ENCODE measurements around the gene TRIM63. TPM values are rescaled to one million over a fixed set of nuclear protein-coding genes. Genes with fewer than 3 reads are reported as not detected.

The TRIM63 gene
- total RNA-seq, 1 experiment from 2014 or later, result not detected

DNA sequence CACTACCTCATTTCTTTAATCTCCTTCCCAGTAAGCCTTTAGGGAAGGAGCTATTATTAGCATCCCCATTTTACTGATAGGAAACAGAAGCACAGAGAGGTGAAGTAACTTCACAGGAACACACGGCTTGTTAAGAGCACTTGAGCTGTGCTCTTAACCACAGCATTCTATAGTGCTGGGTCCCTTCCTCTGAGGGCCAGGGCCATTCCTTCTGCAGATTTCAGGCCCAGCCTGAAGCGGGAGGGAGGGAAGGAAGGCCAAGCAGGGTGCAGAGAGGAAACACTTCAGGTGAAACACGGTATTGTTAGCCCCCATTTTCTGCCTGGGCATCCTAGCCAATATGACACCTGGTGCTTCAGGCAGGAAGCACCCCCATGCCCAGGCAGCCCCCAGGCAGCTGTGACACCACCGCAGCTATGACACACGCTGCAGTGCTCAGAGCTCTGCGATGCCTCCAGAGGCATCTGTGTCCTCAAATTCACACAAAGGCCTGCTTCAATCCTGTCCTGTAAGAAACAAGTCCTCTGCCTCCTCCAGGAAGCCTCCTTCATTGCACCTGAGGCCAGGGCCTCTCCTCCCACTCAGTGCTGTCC is 50.4 kb downstream of the TRIM63 start:
- no peak overlapping the region for H3K4me3 ChIP-seq (ENCODE audit: low read length)
- H3K79me2 ChIP-seq (ENCODE audit: low read length), result no peaks in the 10 kb centered on the region
- no peak overlapping the region for H3K27ac ChIP-seq (ENCODE audit: low read length)
- no peak overlapping the region for H3K9ac ChIP-seq (ENCODE audit: low read length)
- no peak for DNase-seq
- no peaks in the 10 kb centered on the region for H3K36me3 ChIP-seq (ENCODE audit: insufficient read depth, low read length)
- H3K9me3 ChIP-seq (ENCODE audit: low read length), result no peaks in the 10 kb centered on the region
- H4K20me1 ChIP-seq (ENCODE audit: insufficient read depth, low read depth, low read length), result no peaks in the 10 kb centered on the region
- H2AFZ ChIP-seq (ENCODE audit: low read length), result no peak overlapping the region
- H3K9me2 ChIP-seq (replicated peaks; ENCODE audit: insufficient read depth, low read length), result no peaks in the 10 kb centered on the region
- no peak overlapping the region for H3K4me2 ChIP-seq (ENCODE audit: low read depth, low read length, poor library complexity, severe bottlenecking)
- no peaks in the 10 kb centered on the region for H3K27me3 ChIP-seq (ENCODE audit: low read length)
- no peaks in the 10 kb centered on the region for H3K4me1 ChIP-seq (ENCODE audit: low read length)

DNA sequence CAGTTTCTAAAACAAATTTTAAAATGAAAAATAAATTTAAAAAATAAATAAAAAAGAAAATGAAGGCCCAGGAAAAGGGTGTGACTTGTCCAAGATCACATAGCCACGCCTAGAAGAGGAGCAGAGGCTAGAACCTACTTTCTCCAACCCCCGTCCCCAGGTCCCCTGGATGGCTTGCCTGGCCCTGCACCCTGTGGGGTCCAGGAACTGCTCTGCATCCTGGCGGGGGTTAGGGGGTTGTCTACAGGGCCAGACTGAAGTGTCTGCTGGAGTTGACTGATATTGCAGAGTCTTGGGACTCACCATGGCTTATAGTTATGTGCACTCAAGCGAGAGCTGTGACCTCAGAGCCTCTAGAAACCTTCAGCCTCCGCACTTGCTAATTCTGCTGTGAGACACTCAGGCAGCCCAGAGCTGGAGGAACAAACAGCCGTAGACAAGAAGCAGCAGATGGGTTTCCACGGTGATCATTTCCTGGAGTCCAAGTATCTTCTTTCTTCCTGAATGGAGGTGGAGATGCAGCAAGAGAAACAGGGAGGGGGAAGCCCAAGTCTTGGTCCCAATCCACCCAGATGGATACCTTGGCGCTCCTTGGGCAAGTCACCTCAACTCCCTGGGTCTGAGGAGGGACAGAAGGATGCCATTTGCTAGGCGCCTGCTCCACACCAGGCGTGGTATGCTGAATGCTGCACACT is 51.0 kb downstream of the TRIM63 start:
- Histone ChIP-seq H2AFZ (ENCODE audit: low read length) (no peak overlapping the region), H4K20me1 (ENCODE audit: insufficient read depth, low read depth, low read length) (no peaks in the 10 kb centered on the region), H3K36me3 (ENCODE audit: insufficient read depth, low read length) (no peaks in the 10 kb centered on the region), H3K79me2 (ENCODE audit: low read length) (no peaks in the 10 kb centered on the region), H3K27ac (ENCODE audit: low read length) (no peak overlapping the region), H3K4me2 (ENCODE audit: low read depth, low read length, poor library complexity, severe bottlenecking) (no peak overlapping the region), H3K27me3 (ENCODE audit: low read length) (no peaks in the 10 kb centered on the region), H3K9me3 (ENCODE audit: low read length) (no peaks in the 10 kb centered on the region), H3K4me1 (ENCODE audit: low read length) (no peaks in the 10 kb centered on the region), H3K9me2 (replicated peaks; ENCODE audit: insufficient read depth, low read length) (no peaks in the 10 kb centered on the region), H3K9ac (ENCODE audit: low read length) (no peak overlapping the region), H3K4me3 (ENCODE audit: low read length) (no peak overlapping the region)
- DNase-seq, result no peak

DNA sequence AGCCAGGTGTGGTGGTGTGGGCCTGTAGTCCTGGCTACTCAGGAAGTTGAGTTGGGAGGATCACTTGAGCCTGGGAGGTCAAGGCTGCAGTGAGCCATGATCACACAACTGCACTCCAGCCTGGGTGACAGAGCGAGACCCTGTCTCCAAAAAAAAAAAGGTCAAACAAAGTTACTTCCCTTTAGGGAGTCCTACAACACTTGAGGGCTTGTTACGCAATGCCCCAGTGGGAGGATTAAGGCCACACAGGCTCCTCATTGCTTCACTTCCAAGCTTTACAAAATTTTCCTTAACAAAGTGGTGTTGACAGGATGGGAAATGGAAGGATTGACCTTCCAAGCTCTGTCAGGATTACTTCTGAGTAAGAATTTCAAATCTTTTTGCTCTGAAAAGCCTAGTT is 52.1 kb downstream of the TRIM63 start:
- Histone ChIP-seq H2AFZ (ENCODE audit: low read length) (no peak overlapping the region), H3K9ac (ENCODE audit: low read length) (no peak overlapping the region), H3K9me2 (replicated peaks; ENCODE audit: insufficient read depth, low read length) (no peaks in the 10 kb centered on the region), H4K20me1 (ENCODE audit: insufficient read depth, low read depth, low read length) (no peaks in the 10 kb centered on the region), H3K27me3 (ENCODE audit: low read length) (no peaks in the 10 kb centered on the region), H3K4me2 (ENCODE audit: low read depth, low read length, poor library complexity, severe bottlenecking) (no peak overlapping the region), H3K36me3 (ENCODE audit: insufficient read depth, low read length) (no peaks in the 10 kb centered on the region), H3K79me2 (ENCODE audit: low read length) (no peaks in the 10 kb centered on the region), H3K4me1 (ENCODE audit: low read length) (no peaks in the 10 kb centered on the region), H3K9me3 (ENCODE audit: low read length) (no peaks in the 10 kb centered on the region), H3K4me3 (ENCODE audit: low read length) (no peak overlapping the region), H3K27ac (ENCODE audit: low read length) (no peak overlapping the region)
- no peak for DNase-seq

DNA sequence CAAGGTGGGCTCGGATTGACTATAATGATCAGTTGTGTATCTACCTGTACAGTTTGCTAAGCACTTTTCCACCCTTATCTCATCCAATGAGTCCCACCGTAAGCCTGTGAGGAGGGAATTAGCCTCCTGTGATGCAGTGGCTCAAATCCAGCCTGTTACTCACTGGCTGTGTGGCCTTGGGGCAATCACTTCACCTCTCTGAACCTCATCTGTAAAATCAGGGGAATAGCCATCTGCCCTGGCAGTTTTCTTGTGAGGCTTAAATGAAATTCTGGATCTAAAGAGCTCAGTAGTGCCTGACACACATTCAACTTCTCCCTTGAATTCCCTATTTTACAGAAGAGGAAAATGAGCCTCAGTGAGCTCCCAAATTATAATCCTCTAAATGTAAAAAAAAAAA is 53.3 kb downstream of the TRIM63 start:
- Histone ChIP-seq H3K27ac (ENCODE audit: low read length) (no peak overlapping the region), H3K4me1 (ENCODE audit: low read length) (no peaks in the 10 kb centered on the region), H3K27me3 (ENCODE audit: low read length) (no peaks in the 10 kb centered on the region), H3K36me3 (ENCODE audit: insufficient read depth, low read length) (no peaks in the 10 kb centered on the region), H2AFZ (ENCODE audit: low read length) (no peak overlapping the region), H3K9me3 (ENCODE audit: low read length) (no peaks in the 10 kb centered on the region), H4K20me1 (ENCODE audit: insufficient read depth, low read depth, low read length) (no peaks in the 10 kb centered on the region), H3K4me3 (ENCODE audit: low read length) (no peak overlapping the region), H3K79me2 (ENCODE audit: low read length) (no peaks in the 10 kb centered on the region), H3K4me2 (ENCODE audit: low read depth, low read length, poor library complexity, severe bottlenecking) (no peak overlapping the region), H3K9ac (ENCODE audit: low read length) (no peak overlapping the region), H3K9me2 (replicated peaks; ENCODE audit: insufficient read depth, low read length) (no peaks in the 10 kb centered on the region)
- DNase-seq, result no peak

DNA sequence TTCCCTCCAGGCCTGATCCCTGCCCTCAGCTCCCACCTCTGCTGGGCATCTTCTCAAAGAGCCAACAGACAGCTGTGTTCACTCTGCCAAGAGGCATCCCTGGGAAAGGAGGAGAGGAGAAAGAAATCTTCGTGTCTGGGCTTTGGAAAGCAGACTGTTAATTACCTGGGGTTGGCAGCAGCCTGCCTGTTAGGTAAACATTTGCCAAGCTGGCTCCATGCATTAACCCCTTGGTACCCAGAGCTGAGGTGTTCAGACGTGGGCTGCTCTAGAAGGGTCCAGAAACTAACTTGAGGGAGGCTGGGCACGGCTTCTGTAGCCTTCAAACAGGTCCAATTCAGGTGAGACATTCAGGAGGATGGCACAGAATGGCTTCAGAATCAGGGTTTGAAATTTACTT is 54.6 kb downstream of the TRIM63 start:
- no peak overlapping the region for H3K4me2 ChIP-seq (ENCODE audit: low read depth, low read length, poor library complexity, severe bottlenecking)
- no peaks in the 10 kb centered on the region for H3K9me3 ChIP-seq (ENCODE audit: low read length)
- DNase-seq, result no peak
- H3K9me2 ChIP-seq (replicated peaks; ENCODE audit: insufficient read depth, low read length), result no peaks in the 10 kb centered on the region
- H3K27ac ChIP-seq (ENCODE audit: low read length), result no peak overlapping the region
- no peak overlapping the region for H3K4me3 ChIP-seq (ENCODE audit: low read length)
- H3K4me1 ChIP-seq (ENCODE audit: low read length), result no peaks in the 10 kb centered on the region
- no peaks in the 10 kb centered on the region for H3K27me3 ChIP-seq (ENCODE audit: low read length)
- no peak overlapping the region for H2AFZ ChIP-seq (ENCODE audit: low read length)
- H3K36me3 ChIP-seq (ENCODE audit: insufficient read depth, low read length), result no peaks in the 10 kb centered on the region
- H4K20me1 ChIP-seq (ENCODE audit: insufficient read depth, low read depth, low read length), result no peaks in the 10 kb centered on the region
- no peaks in the 10 kb centered on the region for H3K79me2 ChIP-seq (ENCODE audit: low read length)
- no peak overlapping the region for H3K9ac ChIP-seq (ENCODE audit: low read length)

DNA sequence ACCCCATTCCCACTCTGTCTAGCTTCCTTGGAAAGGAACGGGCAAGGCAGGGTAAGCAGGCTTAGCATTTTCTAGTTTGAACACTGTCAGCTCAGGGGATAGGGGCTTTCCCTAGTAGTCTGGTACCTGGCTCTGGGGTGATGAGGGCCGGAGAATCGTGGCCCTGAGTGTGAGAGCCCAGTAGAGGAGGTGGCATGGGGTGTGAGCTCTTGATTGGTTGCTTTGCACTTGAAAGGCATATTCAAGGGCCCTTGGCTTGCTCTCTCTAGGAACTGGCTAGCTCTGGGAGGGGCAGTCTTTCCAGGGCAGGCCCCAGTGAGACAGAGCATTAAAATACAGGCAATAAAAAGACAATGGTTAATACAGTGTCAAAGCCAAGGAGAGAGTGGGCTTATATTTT is 56.6 kb downstream of the TRIM63 start:
- no peak overlapping the region for H2AFZ ChIP-seq (ENCODE audit: low read length)
- DNase-seq, result no peak
- no peaks in the 10 kb centered on the region for H3K27me3 ChIP-seq (ENCODE audit: low read length)
- H3K79me2 ChIP-seq (ENCODE audit: low read length), result no peaks in the 10 kb centered on the region
- H4K20me1 ChIP-seq (ENCODE audit: insufficient read depth, low read depth, low read length), result no peaks in the 10 kb centered on the region
- no peaks in the 10 kb centered on the region for H3K9me2 ChIP-seq (replicated peaks; ENCODE audit: insufficient read depth, low read length)
- no peaks in the 10 kb centered on the region for H3K9me3 ChIP-seq (ENCODE audit: low read length)
- no peaks in the 10 kb centered on the region for H3K4me1 ChIP-seq (ENCODE audit: low read length)
- no peak overlapping the region for H3K9ac ChIP-seq (ENCODE audit: low read length)
- H3K27ac ChIP-seq (ENCODE audit: low read length), result no peak overlapping the region
- no peak overlapping the region for H3K4me2 ChIP-seq (ENCODE audit: low read depth, low read length, poor library complexity, severe bottlenecking)
- H3K4me3 ChIP-seq (ENCODE audit: low read length), result no peak overlapping the region
- H3K36me3 ChIP-seq (ENCODE audit: insufficient read depth, low read length), result no peaks in the 10 kb centered on the region

DNA sequence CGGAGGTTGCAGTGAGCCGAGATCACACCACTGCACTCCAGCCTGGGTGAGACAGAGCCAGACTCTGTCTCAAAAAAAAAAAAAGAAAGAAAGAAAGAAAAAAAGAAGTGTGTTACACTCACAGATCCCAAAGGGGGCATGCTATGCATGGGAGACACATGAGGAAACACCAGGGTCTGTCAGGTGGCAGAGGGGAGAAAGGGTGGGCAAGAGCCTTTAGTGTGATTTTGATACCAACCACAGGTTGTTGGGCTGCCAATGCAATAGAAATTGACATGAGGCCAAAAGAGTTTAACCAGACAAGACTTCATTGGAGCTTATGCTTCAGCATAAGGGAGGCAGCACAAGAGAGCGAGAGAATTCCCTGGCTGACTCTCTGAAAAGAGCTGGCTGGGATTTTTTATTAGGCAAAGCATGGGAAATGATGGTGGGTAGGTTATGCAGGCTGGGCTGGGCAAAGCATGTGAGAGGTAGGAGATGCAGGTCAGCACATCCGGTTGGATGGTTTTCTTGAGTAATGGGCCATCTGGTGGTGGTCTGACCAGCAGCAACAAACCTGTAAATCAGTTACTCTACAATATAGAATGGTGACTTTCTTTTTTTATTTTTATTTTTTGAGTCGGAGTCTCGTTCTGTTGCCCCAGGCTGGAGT is 57.5 kb downstream of the TRIM63 start:
- peak; percentile 61 for DNase-seq
- no peak overlapping the region for H3K9ac ChIP-seq (ENCODE audit: low read length)
- H3K79me2 ChIP-seq (ENCODE audit: low read length), result no peaks in the 10 kb centered on the region
- no peak overlapping the region for H2AFZ ChIP-seq (ENCODE audit: low read length)
- no peak overlapping the region for H3K4me2 ChIP-seq (ENCODE audit: low read depth, low read length, poor library complexity, severe bottlenecking)
- H4K20me1 ChIP-seq (ENCODE audit: insufficient read depth, low read depth, low read length), result no peaks in the 10 kb centered on the region
- H3K27me3 ChIP-seq (ENCODE audit: low read length), result no peaks in the 10 kb centered on the region
- H3K4me1 ChIP-seq (ENCODE audit: low read length), result no peaks in the 10 kb centered on the region
- H3K36me3 ChIP-seq (ENCODE audit: insufficient read depth, low read length), result no peaks in the 10 kb centered on the region
- no peak overlapping the region for H3K27ac ChIP-seq (ENCODE audit: low read length)
- H3K4me3 ChIP-seq (ENCODE audit: low read length), result no peak overlapping the region
- H3K9me3 ChIP-seq (ENCODE audit: low read length), result no peaks in the 10 kb centered on the region
- H3K9me2 ChIP-seq (replicated peaks; ENCODE audit: insufficient read depth, low read length), result no peaks in the 10 kb centered on the region

DNA sequence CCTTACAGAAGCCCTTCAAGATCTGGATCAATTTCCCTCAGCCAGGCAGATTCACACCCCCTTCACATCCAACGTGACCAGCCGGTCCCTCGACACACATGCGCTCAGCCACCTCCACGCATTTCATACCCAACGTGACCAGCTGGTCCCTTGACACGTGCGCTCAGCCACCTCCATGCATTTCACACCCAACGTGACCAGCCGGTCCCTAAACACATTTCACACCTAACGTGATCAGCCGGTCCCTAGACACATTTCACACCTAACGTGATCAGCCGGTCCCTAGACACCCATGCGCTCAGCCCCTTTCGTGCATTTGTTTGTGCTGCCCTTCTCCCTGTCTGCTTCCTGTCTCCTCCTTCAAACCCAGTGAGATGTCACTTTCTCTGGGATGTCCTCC is 60.7 kb downstream of the TRIM63 start:
- H3K9me3 ChIP-seq (ENCODE audit: low read length), result no peaks in the 10 kb centered on the region
- H3K27ac ChIP-seq (ENCODE audit: low read length), result no peak overlapping the region
- no peak overlapping the region for H3K4me2 ChIP-seq (ENCODE audit: low read depth, low read length, poor library complexity, severe bottlenecking)
- no peak for DNase-seq
- H3K9me2 ChIP-seq (replicated peaks; ENCODE audit: insufficient read depth, low read length), result no peaks in the 10 kb centered on the region
- no peaks in the 10 kb centered on the region for H3K4me1 ChIP-seq (ENCODE audit: low read length)
- H3K27me3 ChIP-seq (ENCODE audit: low read length), result no peaks in the 10 kb centered on the region
- H3K36me3 ChIP-seq (ENCODE audit: insufficient read depth, low read length), result no peaks in the 10 kb centered on the region
- no peak overlapping the region for H3K9ac ChIP-seq (ENCODE audit: low read length)
- no peak overlapping the region for H2AFZ ChIP-seq (ENCODE audit: low read length)
- H4K20me1 ChIP-seq (ENCODE audit: insufficient read depth, low read depth, low read length), result no peaks in the 10 kb centered on the region
- H3K4me3 ChIP-seq (ENCODE audit: low read length), result no peak overlapping the region
- no peaks in the 10 kb centered on the region for H3K79me2 ChIP-seq (ENCODE audit: low read length)
